CD4-positive, alpha-beta T cell treated with Interleukin-15 for 4 hours (primary cell): ENCODE data around the gene RBM26.

Experiments used
- DNase-seq: peaks from one replicate; pipeline ENCODE4 v3.0.0-alpha.2; 2020; ENCODE audit warnings: low spot score

Gene RBM26

DNA sequence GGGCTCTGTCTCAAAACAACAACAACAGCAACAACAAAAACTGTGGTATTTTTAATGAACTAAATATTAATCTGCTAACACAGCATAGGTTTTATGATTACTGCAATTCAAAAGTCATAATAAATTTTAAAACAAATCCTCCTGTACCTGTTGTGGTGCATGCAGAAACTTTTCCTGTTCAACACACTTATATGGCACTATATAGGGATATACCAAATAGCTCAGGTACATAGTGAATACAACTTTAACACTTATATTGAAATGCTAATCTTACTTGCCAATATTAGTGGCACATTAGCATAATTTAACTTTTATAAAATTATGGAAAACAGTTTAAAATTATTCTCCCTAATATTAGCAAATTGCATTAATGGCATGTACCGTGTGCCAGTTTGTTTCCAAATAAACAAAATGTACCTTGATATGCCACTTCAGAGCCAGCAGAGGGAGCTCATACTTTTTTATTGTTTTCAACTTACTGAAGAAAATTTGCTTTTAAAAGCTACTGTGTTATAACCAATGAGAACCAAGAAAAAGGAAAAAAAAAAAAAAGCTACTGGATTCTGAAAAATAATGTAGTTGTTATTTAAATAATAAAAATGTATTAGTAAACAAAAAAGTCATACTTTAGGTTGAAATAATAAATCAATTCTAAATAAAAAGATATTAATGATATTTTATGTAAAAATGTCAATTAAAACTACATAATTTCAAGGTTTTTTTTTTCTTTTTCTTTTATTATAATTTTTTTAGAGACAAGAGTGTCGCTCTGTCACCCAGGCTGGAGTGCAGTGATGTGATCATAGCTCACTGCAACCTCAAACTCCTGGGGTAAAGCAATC lies 18.0 kb upstream of the RBM26 start:
- peak; percentile 51 for DNase-seq

DNA sequence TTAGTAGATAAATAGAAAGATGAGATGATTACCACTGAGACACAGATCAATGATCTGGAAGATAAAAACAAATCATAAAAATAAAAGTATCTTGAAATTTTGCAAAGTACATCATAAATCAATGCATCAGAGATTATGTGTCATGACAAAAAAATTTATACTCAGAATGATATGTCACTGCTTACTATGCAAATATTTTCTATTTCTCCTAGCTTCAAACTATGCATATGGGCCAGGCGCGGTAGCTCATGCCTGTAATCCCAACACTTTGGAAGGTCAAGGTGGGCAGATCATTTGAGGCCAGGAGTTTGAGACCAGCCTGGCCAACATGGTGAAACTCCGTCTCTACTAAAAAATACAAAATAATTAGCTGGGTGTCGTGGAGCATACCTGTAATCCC lies 17.3 kb upstream of the RBM26 start:
- no peak for DNase-seq

DNA sequence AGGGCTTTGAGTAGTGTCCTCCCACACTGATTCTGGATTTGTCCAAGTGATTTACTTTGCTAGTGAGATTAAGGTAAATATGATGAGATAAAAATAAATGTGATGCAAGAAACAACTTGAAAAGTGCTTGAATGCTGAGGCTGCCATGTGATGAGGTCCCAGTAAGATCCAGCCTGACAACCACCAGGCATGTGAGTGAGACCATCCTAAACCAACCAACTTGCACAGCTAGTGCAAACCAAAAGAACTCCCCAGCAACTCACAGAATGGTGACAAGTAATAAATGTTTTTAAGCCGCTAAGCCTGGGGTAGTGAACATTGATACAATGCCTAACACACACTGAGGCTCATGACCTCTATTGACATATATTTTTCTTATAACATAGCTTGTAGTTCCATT lies 13.3 kb upstream of the RBM26 start:
- DNase-seq: no peak

DNA sequence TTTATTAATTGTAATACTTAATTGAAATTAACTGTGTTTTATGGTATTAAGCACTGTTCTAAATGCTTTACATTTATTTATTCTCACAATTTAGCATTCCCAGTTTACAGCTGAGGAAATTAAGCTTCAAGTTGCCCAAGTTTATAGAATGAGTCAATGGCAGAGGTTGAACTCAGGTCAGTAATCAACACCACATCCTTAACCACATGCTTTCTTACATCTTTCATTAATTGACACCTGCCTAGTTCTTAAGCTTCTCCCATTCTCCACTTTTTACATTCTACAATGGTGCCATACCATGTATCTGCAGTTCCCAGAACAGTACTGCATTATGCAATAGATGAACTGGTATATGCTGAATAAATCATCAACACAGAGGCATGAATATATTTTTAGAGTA lies 11.7 kb upstream of the RBM26 start:
- no peak for DNase-seq

DNA sequence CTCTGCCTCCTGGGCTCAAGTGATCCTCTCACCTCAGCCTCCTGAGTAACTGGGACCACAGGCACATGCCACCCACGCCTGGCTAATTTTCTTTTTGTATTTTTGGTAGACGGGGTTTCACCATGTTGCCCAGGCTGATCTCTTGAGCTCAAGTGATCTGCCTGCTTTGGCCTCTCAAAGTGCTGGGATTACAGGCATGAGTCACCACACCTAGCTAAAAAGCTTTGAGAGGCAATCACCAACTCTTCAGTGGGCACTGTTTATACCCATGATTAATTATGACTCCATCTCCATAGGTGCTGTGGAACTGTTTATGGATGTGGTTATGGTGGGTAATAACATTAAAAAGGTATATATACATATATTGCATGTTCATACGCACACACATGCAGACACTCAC lies 7.5 kb upstream of the RBM26 start:
- DNase-seq: no peak

DNA sequence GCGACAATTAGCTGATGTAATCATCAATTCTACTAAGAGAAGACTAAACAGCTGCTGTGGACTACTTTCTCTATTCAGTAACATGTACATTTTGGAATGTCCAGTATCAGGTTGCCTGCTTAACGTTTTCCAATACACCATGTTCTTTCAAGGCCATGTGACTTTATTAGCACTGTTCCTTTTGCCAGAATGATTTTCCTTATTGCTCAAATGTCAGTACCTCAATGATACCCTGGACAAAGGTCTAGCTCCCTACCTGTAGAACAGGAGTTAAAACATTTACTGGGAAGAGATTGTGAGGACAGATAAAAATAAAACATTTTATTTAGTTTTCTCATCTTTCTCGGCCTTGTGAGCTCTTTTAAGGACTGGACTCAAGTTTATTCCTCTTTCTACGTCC lies 3.8 kb upstream of the RBM26 start:
- no peak for DNase-seq

DNA sequence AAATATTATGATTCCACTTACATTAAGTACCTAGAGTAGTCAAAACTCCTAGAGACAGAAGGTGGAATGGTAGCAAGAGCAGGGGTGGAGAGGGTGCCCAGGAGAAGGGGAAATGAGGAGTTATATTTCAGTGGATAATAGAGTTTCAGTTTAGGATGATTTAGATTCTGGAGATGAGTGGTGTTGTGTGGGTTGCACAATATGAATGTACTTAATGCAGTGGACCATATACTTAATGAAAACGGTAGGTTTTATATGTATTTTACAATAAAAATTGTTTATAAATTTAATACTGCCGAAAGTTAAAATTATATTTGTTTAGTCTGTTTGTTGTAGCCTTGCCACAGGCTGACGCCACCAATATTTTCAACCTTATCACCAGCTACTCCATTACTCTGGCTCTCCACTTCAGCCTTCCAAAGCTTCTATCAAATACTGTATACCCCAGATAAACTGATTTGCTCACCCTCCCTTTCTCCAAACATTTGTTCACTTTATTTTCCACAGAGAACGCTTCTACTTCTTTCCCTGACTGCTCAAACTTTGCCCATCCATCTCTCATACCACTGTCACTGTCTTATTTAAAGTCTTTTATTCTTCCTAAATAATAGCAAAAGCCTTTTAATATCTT lies 1.4 kb upstream of the RBM26 start:
- DNase-seq: no peak

DNA sequence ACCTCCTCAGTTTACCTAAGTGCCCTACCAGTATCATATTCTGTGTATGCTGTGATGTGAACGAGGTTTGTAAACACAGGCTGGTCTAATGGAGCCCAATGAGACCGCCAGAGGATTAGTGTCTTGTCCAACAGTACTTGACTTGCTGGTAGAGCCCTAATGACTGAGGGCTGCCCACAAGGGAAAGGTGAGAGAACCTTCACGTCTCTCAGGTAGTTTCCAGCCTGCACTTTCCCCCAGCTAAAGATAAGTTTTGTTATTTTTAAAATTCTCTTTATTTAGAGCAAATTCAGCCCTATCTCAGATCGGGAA lies 498 bp upstream of the RBM26 start:
- no peak for DNase-seq

DNA sequence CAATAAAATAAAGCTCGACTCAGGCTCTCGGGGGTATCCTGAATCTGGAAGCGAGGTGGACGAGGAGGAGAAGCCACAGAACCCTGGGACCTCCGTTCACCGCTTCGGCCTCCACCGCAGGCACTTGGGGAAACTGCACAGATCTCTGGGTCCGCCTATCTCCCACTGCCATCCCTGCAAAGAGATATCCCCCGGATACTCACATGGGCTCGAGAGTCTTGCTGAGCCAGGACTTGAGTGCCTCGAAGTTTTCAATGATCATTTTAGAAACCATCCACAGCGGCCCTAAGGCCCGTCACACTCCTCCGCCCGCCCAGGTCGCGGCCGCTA lies 589 bp downstream of the RBM26 start:
- no peak for DNase-seq

DNA sequence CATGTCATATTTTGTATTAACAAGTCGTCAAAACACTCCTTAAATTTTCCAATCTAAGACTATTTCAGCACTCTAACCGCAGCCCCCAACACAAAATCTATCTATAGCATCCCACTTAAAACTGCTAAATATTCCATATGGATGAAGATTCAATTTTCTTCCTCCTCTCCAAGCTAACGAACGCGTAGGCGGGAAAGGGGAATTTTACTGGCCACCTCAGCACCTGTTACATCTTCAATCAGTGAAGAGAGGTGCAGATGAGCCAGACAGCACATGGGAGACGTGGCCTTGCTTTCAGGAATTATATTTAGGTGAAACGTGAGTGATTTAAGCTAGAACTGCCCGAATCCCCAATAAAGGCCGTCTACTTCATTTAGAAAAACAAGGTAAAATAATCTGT lies 1.1 kb downstream of the RBM26 start:
- no peak for DNase-seq

DNA sequence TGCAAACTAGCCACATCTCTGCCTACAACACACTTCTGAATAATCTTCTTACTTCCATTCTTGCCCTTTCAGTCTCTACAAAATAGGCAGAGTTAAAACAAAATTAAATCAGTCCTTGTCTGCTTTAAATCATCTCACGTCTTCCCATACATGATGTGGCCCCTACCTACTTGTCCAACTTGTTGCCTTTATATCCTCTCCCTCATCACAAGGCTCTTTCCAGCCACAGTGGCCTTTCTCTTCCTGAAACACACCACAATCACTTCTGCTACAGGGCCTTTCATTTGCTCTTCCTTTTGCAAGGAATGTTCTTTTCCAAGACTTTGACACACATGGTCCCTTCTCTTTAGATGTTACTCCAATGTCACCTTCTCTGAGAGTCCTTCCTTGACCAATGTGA lies 1.7 kb downstream of the RBM26 start:
- no peak for DNase-seq

DNA sequence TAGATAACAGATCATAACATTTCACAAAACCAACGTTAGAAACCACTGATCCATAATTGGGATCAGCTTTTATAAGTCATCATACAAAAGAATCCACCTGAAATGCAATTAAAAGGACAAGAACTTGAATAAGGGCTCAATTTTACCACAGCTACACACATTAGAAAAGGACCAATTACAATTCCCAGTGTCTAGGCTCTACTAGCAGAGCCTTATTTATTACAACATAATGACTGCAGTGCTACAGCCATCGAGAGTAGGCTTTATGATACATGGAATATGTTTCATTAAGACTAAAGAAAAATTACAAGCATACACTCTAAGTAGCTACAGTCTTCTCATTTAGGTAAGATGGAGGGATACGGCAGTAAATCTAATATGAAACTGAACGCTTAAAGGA lies 2.9 kb downstream of the RBM26 start:
- DNase-seq: no peak

DNA sequence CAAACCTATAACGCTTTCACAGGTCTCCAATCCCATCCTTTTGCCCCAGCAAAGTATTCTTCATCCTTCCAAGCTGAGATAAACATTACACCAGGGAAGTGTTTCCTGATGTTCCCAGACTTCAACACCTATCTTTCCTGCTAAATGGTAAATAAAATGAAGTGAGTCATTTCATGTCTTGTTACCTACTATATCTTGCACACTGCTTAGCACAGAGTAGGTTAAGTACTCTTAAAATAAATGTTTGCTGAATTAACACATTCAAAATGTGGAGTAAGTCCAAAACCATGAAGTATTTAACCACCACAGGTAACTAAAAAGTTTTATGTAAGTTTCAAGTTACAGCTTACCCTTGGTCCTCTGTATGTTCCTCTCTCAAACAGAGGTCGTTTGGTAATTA lies 3.4 kb downstream of the RBM26 start:
- DNase-seq: no peak

DNA sequence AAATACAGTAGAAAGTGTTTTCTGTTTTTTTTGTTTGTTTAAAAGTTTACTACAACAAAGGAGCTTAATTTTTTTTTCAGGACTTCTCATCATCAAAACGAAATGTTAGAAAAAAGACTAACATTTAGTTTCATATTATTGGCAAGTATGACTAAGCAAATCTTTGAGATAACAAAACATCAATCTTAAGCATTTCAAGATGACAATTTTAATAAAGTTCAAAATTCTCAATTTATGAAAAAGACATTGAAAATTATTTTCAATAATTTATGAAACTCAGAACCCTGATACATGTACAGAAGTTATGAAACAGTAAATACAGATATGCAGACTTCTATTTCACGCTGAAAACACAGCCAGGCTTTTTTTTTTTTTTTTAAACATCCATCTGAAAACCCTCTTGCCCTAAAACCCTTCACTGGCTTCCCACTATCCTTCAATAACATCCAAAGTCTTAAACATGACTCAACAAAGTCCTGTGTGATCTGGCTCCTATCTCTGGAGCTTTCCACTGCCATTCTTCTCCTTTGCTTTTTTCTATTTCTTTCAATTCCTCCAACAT lies 3.9 kb downstream of the RBM26 start:
- no peak for DNase-seq

DNA sequence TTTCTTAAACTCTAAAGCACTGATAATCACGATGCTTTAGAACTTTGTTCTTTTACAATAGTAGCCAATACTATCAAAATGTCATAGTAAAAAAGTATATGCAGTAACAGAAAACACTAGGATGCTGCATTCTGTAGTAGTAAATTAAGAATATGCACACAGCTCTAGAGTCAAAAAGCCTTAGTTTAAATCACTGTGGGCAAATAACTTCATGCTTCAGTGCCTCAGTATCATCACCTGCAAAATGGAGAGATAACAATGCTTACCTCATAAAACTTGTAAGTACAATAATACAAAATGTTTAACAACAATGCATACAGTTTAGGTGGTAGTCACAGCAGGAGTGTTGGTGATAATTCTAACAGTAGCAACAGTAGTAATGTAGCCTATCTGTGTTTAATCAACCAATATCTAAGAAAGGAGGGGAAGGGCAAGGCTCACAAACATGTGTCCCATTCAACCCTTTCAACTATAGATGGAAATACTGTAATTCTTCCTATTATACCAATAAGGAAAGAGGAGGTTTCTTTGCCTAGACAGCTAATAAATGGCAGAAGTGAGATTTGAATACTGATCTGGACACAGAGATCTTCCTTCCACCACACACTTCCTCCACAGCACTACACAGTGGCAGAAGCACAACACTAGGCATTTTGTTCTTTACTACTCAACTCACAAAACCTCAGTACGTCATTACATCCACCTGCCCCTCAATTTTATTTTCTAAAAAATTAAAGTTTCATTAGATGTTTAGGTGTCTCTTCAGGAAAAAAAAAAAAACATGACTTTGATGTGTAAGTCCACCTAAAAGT lies 4.6 kb downstream of the RBM26 start:
- peak; percentile 12 for DNase-seq

DNA sequence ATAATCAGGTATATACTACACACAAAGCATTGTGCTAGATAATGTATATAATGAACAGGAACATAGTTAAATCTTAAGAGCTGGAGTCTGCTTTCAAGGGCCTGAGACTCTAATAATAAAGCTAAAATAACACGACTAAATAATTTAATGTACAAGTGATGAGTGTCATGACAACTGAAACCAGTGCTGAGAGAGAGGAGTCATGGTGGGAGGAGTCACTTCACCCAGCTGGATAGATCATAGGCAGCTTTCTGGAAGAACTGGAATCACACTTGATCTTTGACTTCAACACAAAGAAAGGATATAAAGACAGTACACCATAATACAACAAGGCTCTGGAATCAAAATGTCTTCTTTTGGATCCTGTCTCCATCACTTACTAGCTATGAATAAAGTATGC lies 7.1 kb downstream of the RBM26 start:
- DNase-seq: no peak

DNA sequence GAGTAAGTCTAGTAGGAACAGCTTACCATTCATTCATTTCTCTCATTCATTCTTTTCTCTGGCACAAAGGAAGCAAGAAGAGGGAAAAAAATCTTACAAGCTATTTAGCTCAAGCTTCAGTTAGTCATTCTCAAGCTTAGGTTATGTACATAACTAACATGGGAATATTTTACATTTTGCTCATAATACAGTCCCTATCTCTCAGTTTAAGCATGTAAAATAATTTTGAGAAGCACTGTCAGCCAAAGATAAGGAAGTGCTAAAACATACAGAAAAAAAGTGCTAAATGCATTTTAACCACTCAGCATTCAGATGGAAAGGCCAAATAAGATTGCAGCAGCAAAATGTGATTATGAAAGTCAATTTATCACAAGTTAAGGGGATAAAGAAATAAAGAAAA lies 7.9 kb downstream of the RBM26 start:
- DNase-seq: no peak

DNA sequence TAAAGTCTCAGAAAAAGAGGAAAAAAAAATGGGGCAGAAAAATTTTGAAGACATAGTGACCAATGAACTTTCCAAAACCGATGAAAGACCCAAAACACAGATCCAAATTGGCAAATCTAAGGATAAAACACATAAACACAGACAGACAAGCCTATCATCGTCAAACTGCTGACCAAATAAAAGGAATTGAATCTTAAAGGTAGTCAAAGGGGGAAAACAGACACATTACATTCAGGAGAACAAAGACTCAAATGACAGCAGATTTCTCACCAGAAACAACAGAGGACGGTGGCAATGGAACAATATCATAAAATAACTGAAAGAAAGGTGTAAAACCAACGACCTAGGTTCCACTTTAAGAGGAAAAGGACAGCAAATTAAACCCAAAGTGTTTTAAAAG lies 10.2 kb downstream of the RBM26 start:
- no peak for DNase-seq

DNA sequence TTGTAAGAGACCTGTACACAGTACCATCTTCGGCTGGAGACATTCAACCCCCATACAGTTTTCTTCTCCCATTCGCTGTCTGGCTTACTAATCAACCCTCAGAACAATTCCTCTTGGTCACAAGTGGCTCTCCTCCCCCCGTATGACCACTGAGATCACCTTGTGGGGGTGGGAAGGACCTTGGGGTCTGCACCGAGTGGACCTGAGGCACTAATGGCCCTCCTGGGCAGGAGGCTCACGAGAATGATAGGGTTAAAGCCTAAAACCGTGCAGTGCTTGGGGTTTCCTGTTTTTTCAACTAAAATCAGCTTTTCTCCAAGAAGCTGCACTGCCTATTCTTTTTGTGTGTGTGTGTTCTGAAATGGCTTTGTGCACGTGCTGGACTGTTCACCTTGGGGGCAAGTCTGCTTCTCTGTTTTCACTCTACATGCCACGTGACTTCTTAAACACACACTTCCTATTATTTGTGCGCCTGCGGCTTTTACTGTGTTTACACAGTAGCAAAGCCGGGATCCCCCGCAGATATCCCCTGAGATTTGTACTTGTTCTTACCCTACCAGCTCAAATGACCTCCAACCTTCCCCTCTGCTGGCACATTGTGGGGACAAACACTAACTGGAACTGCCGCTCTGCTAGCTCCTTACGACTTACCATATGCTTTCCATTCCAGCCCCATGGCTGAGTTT lies 12.3 kb downstream of the RBM26 start:
- DNase-seq: peak; percentile 48

DNA sequence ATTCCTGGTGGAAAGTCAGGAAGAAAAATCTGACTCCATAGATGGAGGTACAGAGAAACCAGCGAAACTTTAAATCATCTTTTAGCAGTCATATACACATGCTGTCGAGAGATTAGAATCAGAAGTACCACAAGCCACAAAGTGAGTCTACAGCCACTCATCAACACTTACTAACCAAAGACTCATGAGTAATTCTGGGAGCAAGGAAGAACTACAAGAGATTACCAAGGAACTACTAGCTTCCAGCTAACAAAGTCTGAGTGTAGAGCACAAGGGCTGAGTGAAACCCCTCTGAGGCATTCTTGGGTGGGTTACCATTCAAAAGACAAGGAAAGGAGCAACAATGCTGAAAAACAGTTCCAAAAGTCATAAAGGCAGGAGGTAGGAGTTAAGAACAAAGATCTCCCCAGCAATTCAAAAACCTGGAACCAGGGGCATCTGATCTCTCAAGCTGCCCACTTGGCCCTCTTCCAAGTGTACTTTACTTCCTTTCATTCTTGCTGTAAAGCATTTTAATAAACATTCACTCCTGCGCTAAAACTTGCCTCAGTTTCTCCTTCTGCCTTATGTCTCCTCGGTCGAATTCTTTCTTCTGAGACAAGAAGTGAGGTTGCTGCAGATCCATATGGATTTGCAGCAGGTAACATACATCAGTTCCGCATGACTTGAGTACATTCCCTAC lies 13.0 kb downstream of the RBM26 start:
- DNase-seq: peak; percentile 54

DNA sequence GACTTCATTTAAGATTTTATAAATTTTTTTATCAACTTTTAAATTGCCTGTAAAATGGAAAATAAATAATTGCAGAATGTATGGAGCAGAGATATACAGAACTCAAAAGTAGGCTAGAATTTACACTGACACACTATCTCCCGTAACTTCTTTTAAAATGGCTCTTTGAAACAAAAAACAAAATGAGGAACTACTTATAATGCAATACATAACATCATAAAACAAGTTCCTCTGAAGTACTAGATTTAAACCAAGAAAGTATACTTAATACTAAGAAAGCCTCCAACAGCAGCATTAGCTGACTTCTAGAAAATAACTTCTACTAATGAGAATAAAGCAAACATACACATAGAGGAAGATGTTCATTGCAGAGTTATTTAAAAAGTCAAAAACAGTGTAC lies 17.0 kb downstream of the RBM26 start:
- no peak for DNase-seq

DNA sequence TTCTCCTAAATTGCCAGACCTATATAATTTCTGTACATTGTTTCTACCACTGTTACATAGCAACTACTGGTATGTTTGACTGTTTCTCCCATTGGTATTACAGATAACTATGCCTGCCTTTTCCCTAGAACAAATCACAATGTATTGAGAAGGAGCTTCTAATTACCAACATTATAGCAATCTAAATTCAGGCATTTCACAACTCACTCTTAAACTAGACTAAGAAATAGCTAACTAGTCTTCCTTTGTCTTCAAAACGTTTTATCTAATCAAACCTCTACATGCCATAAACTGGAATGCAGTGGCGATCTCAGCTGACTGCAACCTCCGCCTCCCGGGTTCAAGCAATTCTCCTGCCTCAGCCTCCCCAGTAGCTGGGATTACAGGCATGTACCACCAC lies 18.2 kb downstream of the RBM26 start:
- no peak for DNase-seq
